H1 (cell line): ENCODE data around the gene FBN2. TPM values are rescaled to one million over a fixed set of nuclear protein-coding genes. Genes with fewer than 3 reads are reported as not detected.

Source experiments
- CTCF ChIA-PET: fragments of 300-600 bp; sonication (Branson Sonifier 250); formaldehyde crosslinking; loops from one replicate; lab custom pipeline; 2021; ENCODE audit not compliant: partially characterized antibody; lab: Charles Lee
- POLR2A ChIA-PET: fragments of 300-600 bp; sonication (Branson Sonifier 250); formaldehyde crosslinking; loops from one replicate; lab custom pipeline; 2021; ENCODE audit warnings: inconsistent platforms; ENCODE audit not compliant: partially characterized antibody; lab: Charles Lee
- DNase-seq, 2 experiments: peaks; one replicate each; pipeline versions ENCODE4 v3.0.0 to v3.0.0-alpha.2; 2010 to 2022; ENCODE audit warnings: low spot score in 2 of 2, low read depth in 1 of 2, mixed read lengths in 1 of 2
- FAIRE-seq: peaks from 2 replicates; lab custom pipeline; 2011; peaks lifted over from hg19 to GRCh38; lab: Jason Lieb, UNC
- H2AFZ ChIP-seq: 2 replicates; pipeline ENCODE4 v1.8.1; 2012; ENCODE audit warnings: low read length, inconsistent platforms
- H2AK5ac ChIP-seq: 2 replicates; pipeline ENCODE4 v1.6.1; 2013; ENCODE audit warnings: low read depth, low read length
- H2BK120ac ChIP-seq: replicated peaks from 2 replicates; pipeline ENCODE3; 2013; ENCODE audit warnings: low read depth, low read length, inconsistent platforms
- H2BK12ac ChIP-seq: 2 replicates; pipeline ENCODE4 v1.6.1; 2013; ENCODE audit warnings: low read depth, low read length
- H2BK15ac ChIP-seq: 2 replicates; pipeline ENCODE4 v1.6.1; 2013; ENCODE audit warnings: low read length
- H2BK20ac ChIP-seq: 2 replicates; pipeline ENCODE4 v1.6.1; 2013; ENCODE audit warnings: low read length
- H2BK5ac ChIP-seq: 2 replicates; pipeline ENCODE4 v1.6.1; 2013; ENCODE audit warnings: low read depth, low read length
- H3K14ac ChIP-seq: 2 replicates; pipeline ENCODE4 v1.6.1; 2013; ENCODE audit warnings: inconsistent platforms; ENCODE audit not compliant: insufficient read length
- H3K18ac ChIP-seq: 2 replicates; pipeline ENCODE4 v1.6.1; 2013; ENCODE audit warnings: low read length; ENCODE audit errors: extremely low read depth
- H3K23ac ChIP-seq: 2 replicates; pipeline ENCODE4 v1.6.1; 2013; ENCODE audit warnings: inconsistent platforms; ENCODE audit not compliant: insufficient read length
- H3K23me2 ChIP-seq: 2 replicates; pipeline ENCODE4 v1.6.1; 2013; ENCODE audit warnings: low read depth, low read length
- H3K27ac ChIP-seq: 2 replicates; pipeline ENCODE4 v1.6.1; 2011; ENCODE audit warnings: low read depth, low read length, inconsistent platforms
- H3K27me3 ChIP-seq, 4 experiments: replicated peaks in 1 of 4; 1 replicate in 1 of 4; 2 replicates in 3 of 4; pipeline versions ENCODE4 v1.6.1 to v1.8.1; 2011 to 2013; ENCODE audit warnings: low read length in 3 of 4, mild to moderate bottlenecking in 3 of 4, inconsistent platforms in 2 of 4, mixed read lengths in 2 of 4, moderate library complexity in 1 of 4; ENCODE audit not compliant: control insufficient read depth in 3 of 4, insufficient read depth in 3 of 4; ENCODE audit errors: extremely low read depth in 1 of 4
- H3K36me3 ChIP-seq, 4 experiments: 2 replicates each; pipeline versions ENCODE4 v1.6.1 to v1.8.1; 2011 to 2013; ENCODE audit warnings: mild to moderate bottlenecking in 4 of 4, low read length in 3 of 4, moderate library complexity in 2 of 4, control low read depth in 1 of 4, inconsistent platforms in 1 of 4; ENCODE audit not compliant: insufficient read depth in 4 of 4, control insufficient read depth in 2 of 4
- H3K4ac ChIP-seq: replicated peaks from 2 replicates; pipeline ENCODE3; 2013; ENCODE audit warnings: low read length, low read depth, mixed read lengths, inconsistent platforms; ENCODE audit not compliant: insufficient read length
- H3K4me1 ChIP-seq, 4 experiments: replicated peaks in 1 of 4; 1 replicate in 1 of 4; 2 replicates in 3 of 4; pipeline versions ENCODE4 v1.6.1 to v1.8.1; 2011 to 2013; ENCODE audit warnings: low read length in 3 of 4, inconsistent platforms in 2 of 4, mixed read lengths in 1 of 4; ENCODE audit not compliant: insufficient read depth in 4 of 4, control insufficient read depth in 3 of 4
- H3K4me2 ChIP-seq, 2 experiments: 2 replicates each; pipeline versions ENCODE4 v1.6.1 to v1.8.1; 2011 to 2013; ENCODE audit warnings: low read depth in 2 of 2, low read length in 2 of 2, control low read depth in 1 of 2, inconsistent platforms in 1 of 2, mild to moderate bottlenecking in 1 of 2; ENCODE audit not compliant: insufficient read depth in 1 of 2
- H3K4me3 ChIP-seq, 4 experiments: fragments of 200-600, 300-600 bp in 1 of 4; sonication (generic), shearing (Covaris generic), sonication (Bioruptor Twin) in 1 of 4; 2 replicates each; pipeline versions ENCODE4 v1.5.1 to v1.8.1; 2011 to 2016; ENCODE audit warnings: low read length in 4 of 4, low read depth in 3 of 4, control low read depth in 2 of 4, inconsistent platforms in 2 of 4, mild to moderate bottlenecking in 2 of 4, mixed read lengths in 1 of 4, moderate library complexity in 1 of 4; ENCODE audit not compliant: insufficient read depth in 2 of 4; ENCODE audit errors: extremely low read depth in 1 of 4
- H3K56ac ChIP-seq: replicated peaks from 2 replicates; pipeline ENCODE3; 2013; ENCODE audit warnings: low read depth, mild to moderate bottlenecking, mixed read lengths, low read length, inconsistent platforms; ENCODE audit not compliant: insufficient read length
- H3K79me1 ChIP-seq: 2 replicates; pipeline ENCODE4 v1.6.1; 2013; ENCODE audit warnings: low read depth, low read length, control low read depth
- H3K79me2 ChIP-seq, 2 experiments: 2 replicates each; pipeline versions ENCODE4 v1.6.1 to v1.8.1; 2012 to 2013; ENCODE audit warnings: low read length in 2 of 2, mild to moderate bottlenecking in 2 of 2, inconsistent platforms in 1 of 2; ENCODE audit not compliant: insufficient read depth in 2 of 2, control insufficient read depth in 1 of 2
- H3K9ac ChIP-seq, 4 experiments: replicated peaks in 1 of 4; 1 replicate in 1 of 4; 2 replicates in 3 of 4; pipeline versions ENCODE4 v1.6.1 to v1.8.1; 2011 to 2013; ENCODE audit warnings: low read depth in 3 of 4, low read length in 3 of 4, control low read depth in 2 of 4, mild to moderate bottlenecking in 2 of 4, moderate library complexity in 2 of 4, inconsistent platforms in 1 of 4; ENCODE audit errors: extremely low read depth in 1 of 4
- H3K9me3 ChIP-seq, 2 experiments: 2 replicates each; pipeline versions ENCODE4 v1.6.1 to v1.8.1; 2012 to 2013; ENCODE audit warnings: mild to moderate bottlenecking in 2 of 2, moderate library complexity in 2 of 2, control low read depth in 1 of 2, inconsistent platforms in 1 of 2, low read depth in 1 of 2, low read length in 1 of 2, mixed read lengths in 1 of 2; ENCODE audit not compliant: insufficient read depth in 2 of 2
- H4K20me1 ChIP-seq, 2 experiments: replicated peaks in 1 of 2; 2 replicates each; pipeline versions ENCODE3 to v1.8.1; 2011 to 2013; ENCODE audit warnings: inconsistent platforms in 2 of 2, low read length in 2 of 2, mild to moderate bottlenecking in 1 of 2; ENCODE audit not compliant: insufficient read depth in 2 of 2, control insufficient read depth in 1 of 2
- H4K5ac ChIP-seq: 2 replicates; pipeline ENCODE4 v1.6.1; 2013; ENCODE audit warnings: low read length, low read depth, mixed read lengths, inconsistent platforms; ENCODE audit not compliant: insufficient read length
- H4K8ac ChIP-seq: 2 replicates; pipeline ENCODE4 v1.8.0; 2013; ENCODE audit warnings: mild to moderate bottlenecking, moderate library complexity, low read length, inconsistent platforms; ENCODE audit not compliant: insufficient read depth; ENCODE audit errors: extremely low read depth
- H4K91ac ChIP-seq: replicated peaks from 2 replicates; pipeline ENCODE3; 2013; ENCODE audit warnings: low read length, mixed read lengths, inconsistent platforms; ENCODE audit not compliant: insufficient read length
- CEBPB ChIP-seq: IDR thresholded peaks from 2 replicates; pipeline ENCODE4 v1.6.1; 2012; ENCODE audit warnings: low read depth, low read length
- CHD2 ChIP-seq: IDR thresholded peaks from 2 replicates; pipeline ENCODE4 v1.6.1; 2012; ENCODE audit warnings: low read length, improper control_type of control experiment
- CTCF ChIP-seq, 3 experiments: IDR thresholded peaks; 1 replicate in 2 of 3; 2 replicates in 1 of 3; pipeline versions ENCODE4 v1.5.1 to v1.6.1; 2011; ENCODE audit warnings: low read length in 3 of 3, mild to moderate bottlenecking in 3 of 3, inconsistent platforms in 2 of 3, low read depth in 1 of 3, moderate library complexity in 1 of 3; ENCODE audit not compliant: insufficient read depth in 1 of 3; ENCODE audit errors: control extremely low read depth in 1 of 3
- EP300 ChIP-seq, 2 experiments: IDR thresholded peaks; 1 replicate in 1 of 2; 2 replicates in 1 of 2; pipeline ENCODE4 v1.6.1; 2011 to 2012; ENCODE audit warnings: low read depth in 2 of 2, low read length in 2 of 2, mild to moderate bottlenecking in 2 of 2, borderline replicate concordance in 1 of 2, inconsistent platforms in 1 of 2, moderate library complexity in 1 of 2
- GTF2F1 ChIP-seq: IDR thresholded peaks from 2 replicates; pipeline ENCODE4 v1.6.1; 2012; ENCODE audit warnings: low read depth, low read length, improper control_type of control experiment, borderline replicate concordance
- KDM5A ChIP-seq: fragments of 200-600 bp; IDR thresholded peaks from 2 replicates; pipeline ENCODE4 v1.7.1; 2012; ENCODE audit warnings: mild to moderate bottlenecking, low read length, inconsistent platforms, mixed read lengths
- TEAD4 ChIP-seq: IDR thresholded peaks from 2 replicates; pipeline ENCODE4 v1.6.1; 2012; ENCODE audit warnings: low read depth, low read length, inconsistent platforms, mixed read lengths
- WGBS, 2 experiments: shearing (Covaris generic) in 1 of 2; methylation state at CpG; one replicate each; pipeline versions ENCODE4 v1.1.6 to v1.1.7; 2013 to 2015; ENCODE audit warnings: low lambda C conversion rate in 2 of 2, mixed read lengths in 2 of 2, inconsistent platforms in 1 of 2, low coverage in 1 of 2, missing lambda C conversion rate in 1 of 2; ENCODE audit not compliant: insufficient replicate concordance in 2 of 2, insufficient coverage in 1 of 2, insufficient read length in 1 of 2; ENCODE audit errors: extremely low coverage in 1 of 2, missing lambda C conversion rate in 1 of 2; 5-methylcytosine and 5-hydroxymethylcytosine counted together
- polyA plus RNA-seq, 7 experiments: library from polyadenylated mRNA; depleted of rRNA in 3 of 7; stranded (reverse) in 5 of 7; unstranded in 2 of 7; fragments of >200 nt in 5 of 7; fragments of 200-250 nt in 2 of 7; gene quantifications; 1 replicate in 5 of 7; 2 replicates in 1 of 7; 4 replicates in 1 of 7; pipeline versions ENCODE4 v1.2.1 to v1.2.3, GENCODE V29; 2011 to 2013; ENCODE audit warnings: missing spikeins in 2 of 7, mixed read lengths in 2 of 7
- total RNA-seq: library from RNA; stranded (reverse); fragmentation: NEBNext Ultra II Directional; extraction: Animal tissue kit (Norgen Biotek cat#: 25700); gene quantifications from 2 replicates; pipeline ENCODE4 v1.2.1, GENCODE V29; 2021
- TF ChIP-seq, protein P1 (sequence below): IDR thresholded peaks from 2 replicates; pipeline ENCODE4 v1.6.1; 2012; ENCODE audit warnings: inconsistent platforms

Gene FBN2
- total and polyA plus RNA-seq, 2 of the 8 experiments (the other 6 are each of a cell fraction or from before 2014, with no cell fraction given) = 14.1 to 16.3 TPM

DNA sequence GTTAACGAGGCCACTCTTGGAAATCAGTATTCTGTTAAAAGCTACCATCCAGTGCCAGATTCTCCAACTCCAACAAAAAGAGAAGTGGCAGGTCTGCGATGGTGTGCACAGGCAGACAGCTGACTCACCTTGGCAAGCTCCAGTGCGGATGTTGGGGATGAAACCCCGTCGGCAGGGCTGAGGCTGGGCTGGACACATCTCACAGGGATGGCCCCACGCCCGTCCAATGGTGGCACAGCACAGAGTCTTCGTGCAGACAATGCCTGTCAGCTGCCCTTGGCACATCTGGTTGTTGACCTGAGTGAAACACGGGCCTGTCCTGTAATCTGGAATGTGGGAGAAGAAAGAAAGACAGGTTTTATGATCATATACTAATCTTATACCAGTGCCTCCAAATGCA is 73.4 kb downstream of the FBN2 start:
- no peaks in the 10 kb centered on the region for H3K27me3 ChIP-seq
- no peak overlapping the region for H3K4ac ChIP-seq
- H2BK15ac ChIP-seq = no peak overlapping the region
- 84% methylated on average over 9 of the region's 9 CpGs; no CpG with 5 or more reads in 1 of the 2 experiments for WGBS, 2 experiments
- H3K18ac ChIP-seq = no peak overlapping the region
- H3K14ac ChIP-seq = no peak overlapping the region
- no peak overlapping the region for H3K56ac ChIP-seq
- H4K91ac ChIP-seq = no peak overlapping the region
- DNase-seq (no peak), FAIRE-seq (no peak)
- H3K27ac ChIP-seq = no peak overlapping the region
- H3K36me3 ChIP-seq = no peaks in the 10 kb centered on the region
- no peak overlapping the region for H2BK5ac ChIP-seq
- H3K23ac ChIP-seq = no peak overlapping the region
- H3K4me1 ChIP-seq = no peaks in the 10 kb centered on the region
- no peak overlapping the region for H3K9ac ChIP-seq
- ChIA-PET POLR2A (no interaction called here), CTCF (interaction anchor here (1.6 kb wide), 1 partner anchor 210 kb away, joined by 4 read pairs; no protein-coding TSS in a partner anchor)
- H2BK120ac ChIP-seq = no peak overlapping the region
- no peak overlapping the region for H4K8ac ChIP-seq
- H2BK20ac ChIP-seq = no peak overlapping the region
- no peaks in the 10 kb centered on the region for H3K23me2 ChIP-seq
- no peaks in the 10 kb centered on the region for H3K79me1 ChIP-seq
- H4K20me1 ChIP-seq = no peaks in the 10 kb centered on the region
- H4K5ac ChIP-seq = no peak overlapping the region
- no peak overlapping the region for H2AFZ ChIP-seq
- no peak overlapping the region for H2AK5ac ChIP-seq
- no peak overlapping the region for H2BK12ac ChIP-seq
- H3K4me3 ChIP-seq = no peak overlapping the region
- no peaks in the 10 kb centered on the region for H3K79me2 ChIP-seq
- H3K4me2 ChIP-seq = no peak overlapping the region
- no peaks in the 10 kb centered on the region for H3K9me3 ChIP-seq
- TF ChIP-seq KDM5A = no peak
- TF ChIP-seq TEAD4 = no peak
- TF ChIP-seq CEBPB = no peak
- TF ChIP-seq, protein P1, sequence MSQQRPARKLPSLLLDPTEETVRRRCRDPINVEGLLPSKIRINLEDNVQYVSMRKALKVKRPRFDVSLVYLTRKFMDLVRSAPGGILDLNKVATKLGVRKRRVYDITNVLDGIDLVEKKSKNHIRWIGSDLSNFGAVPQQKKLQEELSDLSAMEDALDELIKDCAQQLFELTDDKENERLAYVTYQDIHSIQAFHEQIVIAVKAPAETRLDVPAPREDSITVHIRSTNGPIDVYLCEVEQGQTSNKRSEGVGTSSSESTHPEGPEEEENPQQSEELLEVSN = no peak
- no peak for TF ChIP-seq CTCF (IDR thresholded peaks at IDR 0.05; ENCODE audit: control extremely low read depth in 1 of 3, insufficient read depth in 1 of 3, low read depth in 1 of 3, low read length in 3 of 3)
- no peak for TF ChIP-seq CHD2
- no peak for TF ChIP-seq EP300 (IDR thresholded peaks at IDR 0.05; ENCODE audit: borderline replicate concordance in 1 of 2, low read depth in 2 of 2, low read length in 2 of 2)
- no peak for TF ChIP-seq GTF2F1
